NCI-H2107 treated with DMSO at 0.1 percent for 48 hours (cell line): ENCODE measurements around the gene TTC8.
"Not testable (repeated sequence)": the region's sequence is repeated elsewhere in the genome, so short reads cannot be mapped to it uniquely, and the experiment has no call there.

Source experiments
- DNase-seq: peaks from one replicate; lab custom pipeline; 2025; ENCODE audit not compliant: unreplicated experiment; lab: John Stamatoyannopoulos, UW

The TTC8 gene

GRCh38 chr14:88823968-88824313, 510 bp upstream of the TTC8 start:
- DNase-seq: no peak

GRCh38 chr14:88825078-88825458, 617 bp downstream of the TTC8 start:
- DNase-seq: no peak

- DNase-seq: no peak
These were observed 1.1 kb downstream of the TTC8 start for GRCh38 chr14:88825503-88825902.

GRCh38 chr14:88829188-88829587, 4.7 kb downstream of the TTC8 start:
- no peak for DNase-seq

GRCh38 chr14:88829685-88830302, 5.3 kb downstream of the TTC8 start:
- no peak for DNase-seq

GRCh38 chr14:88831284-88831683, 6.8 kb downstream of the TTC8 start:
- no peak for DNase-seq

GRCh38 chr14:88834883-88835431, 10.5 kb downstream of the TTC8 start:
- DNase-seq: no peak

GRCh38 chr14:88835661-88836060, 11.2 kb downstream of the TTC8 start:
- DNase-seq: no peak

- DNase-seq: no peak
These were observed 13.0 kb downstream of the TTC8 start for GRCh38 chr14:88837495-88837894.

- peak; percentile 91 for DNase-seq
These were observed 13.6 kb downstream of the TTC8 start for GRCh38 chr14:88838015-88838414.

- no peak for DNase-seq
These were observed 16.5 kb downstream of the TTC8 start for GRCh38 chr14:88840926-88841325.

GRCh38 chr14:88841741-88842140, 17.3 kb downstream of the TTC8 start:
- no peak for DNase-seq

GRCh38 chr14:88842414-88842813, 18.0 kb downstream of the TTC8 start:
- no peak for DNase-seq

GRCh38 chr14:88844980-88845491, 20.6 kb downstream of the TTC8 start:
- no peak for DNase-seq

- DNase-seq: no peak
These were observed 24.1 kb downstream of the TTC8 start for GRCh38 chr14:88848571-88848970.

GRCh38 chr14:88849716-88850115, 25.3 kb downstream of the TTC8 start:
- no peak for DNase-seq

GRCh38 chr14:88851587-88851986, 27.1 kb downstream of the TTC8 start:
- no peak for DNase-seq

GRCh38 chr14:88852632-88853031, 28.2 kb downstream of the TTC8 start:
- DNase-seq: no peak

GRCh38 chr14:88853129-88853528, 28.7 kb downstream of the TTC8 start:
- DNase-seq: no peak

- DNase-seq: no peak
These were observed 32.4 kb downstream of the TTC8 start for GRCh38 chr14:88856786-88857366.

GRCh38 chr14:88857861-88858260, 33.4 kb downstream of the TTC8 start:
- not testable (repeated sequence) for DNase-seq

- not testable (repeated sequence) for DNase-seq
These were observed 34.7 kb downstream of the TTC8 start for GRCh38 chr14:88859118-88859517.

- peak; percentile 36 for DNase-seq
These were observed 38.7 kb downstream of the TTC8 start for GRCh38 chr14:88863167-88863566.
